SU-DHL-6 (cell line): Measurements from ENCODE around the gene EYS.

ENCODE experiments used
- H2AFZ ChIP-seq: fragments of 200-600 bp; sonication (generic); 2 replicates; pipeline ENCODE4 v1.6.1; 2014; ENCODE audit warnings: low read depth, mild to moderate bottlenecking, moderate library complexity, mixed read lengths, antibody characterized with exemption, low read length; ENCODE audit not compliant: severe bottlenecking
- H3F3A ChIP-seq: fragments of 200-600 bp; shearing (Covaris generic); 2 replicates; pipeline ENCODE4 v1.6.0; 2016; ENCODE audit warnings: antibody characterized with exemption, mild to moderate bottlenecking; ENCODE audit not compliant: insufficient read depth
- H3K27ac ChIP-seq: fragments of 200-600 bp; sonication (generic); 2 replicates; pipeline ENCODE4 v1.5.1; 2016; ENCODE audit warnings: low read depth, mild to moderate bottlenecking, low read length, moderate library complexity, mixed read lengths
- H3K27me3 ChIP-seq: fragments of 200-600 bp; sonication (generic), shearing (Covaris generic); 2 replicates; pipeline ENCODE4 v1.6.0; 2014; ENCODE audit warnings: mild to moderate bottlenecking, low read length
- H3K36me3 ChIP-seq: fragments of 200-600 bp; sonication (generic); 2 replicates; pipeline ENCODE4 v1.6.1; 2014; ENCODE audit warnings: mild to moderate bottlenecking, low read length, mixed read lengths
- H3K4me2 ChIP-seq: fragments of 300-600, 200-600 bp; shearing (Covaris generic), sonication (generic); 2 replicates; pipeline ENCODE4 v1.6.0; 2014; ENCODE audit warnings: low read length, low read depth, mild to moderate bottlenecking; ENCODE audit not compliant: poor library complexity, severe bottlenecking
- H3K4me3 ChIP-seq: fragments of 200-600 bp; sonication (generic); 2 replicates; pipeline ENCODE4 v1.5.1; 2014; ENCODE audit warnings: antibody characterized with exemption, low read length, mild to moderate bottlenecking, mixed read lengths; ENCODE audit not compliant: insufficient read depth, poor library complexity, severe bottlenecking
- H3K79me2 ChIP-seq: fragments of 200-600 bp; sonication (generic); 2 replicates; pipeline ENCODE4 v1.6.1; 2014; ENCODE audit warnings: mild to moderate bottlenecking, low read length, moderate library complexity; ENCODE audit not compliant: insufficient read depth
- H3K9ac ChIP-seq: fragments of 200-600 bp; sonication (generic); 2 replicates; pipeline ENCODE4 v1.7.0; 2014; ENCODE audit warnings: mild to moderate bottlenecking, low read length
- H3K9me2 ChIP-seq: fragments of 200-600 bp; sonication (generic); replicated peaks from 2 replicates; pipeline ENCODE4 v1.6.1; 2014; ENCODE audit warnings: low read length; ENCODE audit not compliant: insufficient read depth
- H3K9me3 ChIP-seq: fragments of 200-600 bp; sonication (generic); 2 replicates; pipeline ENCODE4 v1.6.1; 2014; ENCODE audit warnings: low read length, mixed read lengths; ENCODE audit not compliant: insufficient read depth
- H4K20me1 ChIP-seq: fragments of 200-600 bp; sonication (generic); 2 replicates; pipeline ENCODE4 v1.6.1; 2014; ENCODE audit warnings: low read depth, mild to moderate bottlenecking, antibody characterized with exemption, low read length, moderate library complexity, mixed read lengths
- EZH2phosphoT487 ChIP-seq: fragments of 200-600 bp; sonication (generic), shearing (Covaris generic); conservative IDR thresholded peaks from 2 replicates; pipeline ENCODE4 v1.6.1; 2018; ENCODE audit warnings: mild to moderate bottlenecking, antibody characterized with exemption, low read length, moderate library complexity, mixed read lengths
- TF ChIP-seq, protein P1 (sequence below): fragments of 200-600 bp; sonication (generic); IDR thresholded peaks from one replicate; pipeline ENCODE4 v1.5.1; 2017; ENCODE audit warnings: antibody characterized with exemption, mild to moderate bottlenecking, low read length, moderate library complexity; ENCODE audit not compliant: insufficient read depth, poor library complexity, severe bottlenecking

EYS gene

DNA sequence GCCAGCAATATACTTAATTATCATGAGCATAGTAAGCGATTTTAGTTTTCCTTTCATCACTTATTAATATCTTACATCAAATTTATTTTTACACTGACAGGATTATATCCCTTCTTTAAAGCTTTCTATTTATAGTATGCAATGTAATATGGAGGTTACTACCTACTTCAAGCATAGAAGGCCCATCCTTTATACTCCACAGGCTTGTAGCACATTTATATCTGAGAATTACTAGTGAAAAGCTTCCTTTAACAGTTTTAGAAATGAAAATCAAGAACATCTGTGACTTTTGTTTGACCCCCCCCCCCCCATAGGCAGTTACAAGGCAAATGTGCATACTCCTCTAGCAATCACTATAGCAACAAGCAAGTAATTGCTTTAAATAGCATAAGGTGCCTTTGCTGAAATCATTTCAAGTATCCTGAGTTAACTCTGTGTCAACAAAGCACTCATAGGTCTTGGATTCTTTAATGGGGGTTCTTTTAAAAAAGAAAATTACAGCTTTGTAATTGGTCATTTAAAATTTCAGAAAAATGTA, 1153.7 kb downstream of the EYS start:
- Histone ChIP-seq H3K27me3 (no peaks in the 10 kb centered on the region), H3K9ac (no peak overlapping the region), H2AFZ (no peak overlapping the region), H3F3A (no peaks in the 10 kb centered on the region), H3K79me2 (no peaks in the 10 kb centered on the region), H3K36me3 (no peaks in the 10 kb centered on the region), H4K20me1 (no peaks in the 10 kb centered on the region), H3K4me2 (no peak overlapping the region), H3K4me3 (no peak overlapping the region), H3K9me3 (no peaks in the 10 kb centered on the region), H3K9me2 (no peaks in the 10 kb centered on the region), H3K27ac (no peak overlapping the region)
- TF ChIP-seq, protein P1, sequence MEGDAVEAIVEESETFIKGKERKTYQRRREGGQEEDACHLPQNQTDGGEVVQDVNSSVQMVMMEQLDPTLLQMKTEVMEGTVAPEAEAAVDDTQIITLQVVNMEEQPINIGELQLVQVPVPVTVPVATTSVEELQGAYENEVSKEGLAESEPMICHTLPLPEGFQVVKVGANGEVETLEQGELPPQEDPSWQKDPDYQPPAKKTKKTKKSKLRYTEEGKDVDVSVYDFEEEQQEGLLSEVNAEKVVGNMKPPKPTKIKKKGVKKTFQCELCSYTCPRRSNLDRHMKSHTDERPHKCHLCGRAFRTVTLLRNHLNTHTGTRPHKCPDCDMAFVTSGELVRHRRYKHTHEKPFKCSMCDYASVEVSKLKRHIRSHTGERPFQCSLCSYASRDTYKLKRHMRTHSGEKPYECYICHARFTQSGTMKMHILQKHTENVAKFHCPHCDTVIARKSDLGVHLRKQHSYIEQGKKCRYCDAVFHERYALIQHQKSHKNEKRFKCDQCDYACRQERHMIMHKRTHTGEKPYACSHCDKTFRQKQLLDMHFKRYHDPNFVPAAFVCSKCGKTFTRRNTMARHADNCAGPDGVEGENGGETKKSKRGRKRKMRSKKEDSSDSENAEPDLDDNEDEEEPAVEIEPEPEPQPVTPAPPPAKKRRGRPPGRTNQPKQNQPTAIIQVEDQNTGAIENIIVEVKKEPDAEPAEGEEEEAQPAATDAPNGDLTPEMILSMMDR: no peak
- no peak for TF ChIP-seq EZH2phosphoT487

DNA sequence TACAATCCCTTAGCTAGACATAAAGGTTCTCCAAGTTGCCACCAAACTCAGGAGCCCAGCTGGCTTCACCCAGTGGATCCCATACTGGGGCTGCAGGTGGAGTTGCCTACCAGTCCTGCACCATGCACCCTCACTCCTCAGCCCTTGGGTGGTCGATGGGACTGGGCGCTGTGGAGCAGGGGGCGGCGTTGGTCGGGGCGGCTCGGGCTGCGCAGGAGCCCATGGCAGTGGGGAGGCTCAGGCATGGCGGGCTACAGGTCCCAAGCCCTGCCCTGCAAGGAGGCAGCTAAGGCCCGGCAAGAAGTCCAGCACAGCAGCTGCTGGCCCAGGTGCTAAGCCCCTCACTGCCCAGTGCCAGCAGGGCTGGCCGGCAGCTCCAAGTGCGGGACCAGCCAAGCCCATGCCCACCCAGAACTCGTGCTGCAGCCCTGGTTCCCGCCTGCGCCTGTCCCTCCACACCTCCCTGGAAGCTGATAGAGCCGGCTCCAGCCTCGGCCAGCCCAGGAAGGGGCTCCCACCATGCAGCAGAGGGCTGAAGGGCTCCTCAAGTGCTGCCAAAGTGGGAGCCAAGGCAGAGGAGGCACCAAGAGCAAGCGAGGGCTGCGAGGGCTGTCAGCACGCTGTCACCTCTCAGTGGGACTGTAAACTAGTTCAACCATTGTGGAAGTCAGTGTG, 1159.3 kb downstream of the EYS start:
- Histone ChIP-seq H2AFZ (no peak overlapping the region), H3K27ac (no peak overlapping the region), H3K36me3 (no peaks in the 10 kb centered on the region), H3K27me3 (no peaks in the 10 kb centered on the region), H4K20me1 (no peaks in the 10 kb centered on the region), H3F3A (no peaks in the 10 kb centered on the region), H3K9me2 (no peaks in the 10 kb centered on the region), H3K4me3 (no peak overlapping the region), H3K9ac (no peak overlapping the region), H3K9me3 (no peaks in the 10 kb centered on the region), H3K4me2 (no peak overlapping the region), H3K79me2 (no peaks in the 10 kb centered on the region)
- TF ChIP-seq, protein P1: no peak
- no peak for TF ChIP-seq EZH2phosphoT487

DNA sequence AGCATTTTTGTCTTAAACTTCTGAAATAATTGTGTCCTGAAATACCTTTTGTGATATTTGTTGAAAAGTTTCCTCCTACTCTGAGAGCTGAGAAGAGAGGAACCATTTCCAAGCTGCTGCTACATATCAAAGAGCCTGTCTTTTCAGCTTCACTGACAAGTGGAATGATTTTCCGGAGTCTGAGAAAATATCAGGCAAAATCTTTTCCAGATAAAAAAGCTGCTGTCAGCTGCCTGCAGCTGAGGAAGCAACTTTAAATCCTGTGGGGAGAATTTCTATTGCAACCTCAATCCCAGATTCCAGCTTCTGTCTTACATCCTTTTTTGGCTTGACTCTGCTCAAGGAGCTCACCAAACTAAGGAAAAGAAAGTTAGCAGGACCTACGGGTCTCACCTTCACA, 1167.1 kb downstream of the EYS start:
- Histone ChIP-seq H3K27ac (no peak overlapping the region), H2AFZ (no peak overlapping the region)

More for the DNA sequence above, 1167.1 kb downstream of the EYS start:
- Histone ChIP-seq H3K36me3 (no peaks in the 10 kb centered on the region), H3K79me2 (no peaks in the 10 kb centered on the region), H3K9me3 (no peaks in the 10 kb centered on the region), H3K27me3 (no peaks in the 10 kb centered on the region), H4K20me1 (no peaks in the 10 kb centered on the region), H3K4me2 (no peak overlapping the region), H3K9ac (no peak overlapping the region), H3K4me3 (no peak overlapping the region), H3K9me2 (no peaks in the 10 kb centered on the region), H3F3A (no peaks in the 10 kb centered on the region)
- TF ChIP-seq, protein P1: no peak
- TF ChIP-seq EZH2phosphoT487: no peak
